A549 (cell line): ENCODE data around the gene IFITM2.

Experiments used
- CTCF ChIP-seq: fragments of >200 bp; sonication (Bioruptor Twin); formaldehyde crosslinking; IDR thresholded peaks from 3 replicates; pipeline ENCODE4 v1.5.1; 2016
- EP300 ChIP-seq, 2 experiments: fragments of >200 bp; sonication (Bioruptor Twin); formaldehyde crosslinking; IDR thresholded peaks; 2 replicates in 1 of 2; 3 replicates in 1 of 2; pipeline ENCODE4 v1.6.1; 2016 to 2017
- GATA3 ChIP-seq: IDR thresholded peaks from 2 replicates; pipeline ENCODE4 v1.6.1; 2012; ENCODE audit warnings: borderline replicate concordance
- MYC ChIP-seq: IDR thresholded peaks from 2 replicates; pipeline ENCODE4 v1.6.1; 2012; ENCODE audit warnings: mild to moderate bottlenecking, inconsistent platforms, low read length, improper control_type of control experiment, borderline replicate concordance
- POLR2A ChIP-seq: IDR thresholded peaks from 2 replicates; pipeline ENCODE4 v1.6.1; 2012; ENCODE audit warnings: mild to moderate bottlenecking, low read length
- RFX5 ChIP-seq: fragments of 450-650 bp; IDR thresholded peaks from 2 replicates; pipeline ENCODE4 v1.7.1; 2014; ENCODE audit warnings: antibody characterized with exemption, mild to moderate bottlenecking, moderate library complexity

- no peak for TF ChIP-seq POLR2A
- no peak for TF ChIP-seq MYC
- TF ChIP-seq CTCF: no peak
- TF ChIP-seq RFX5: no peak
- TF ChIP-seq EP300 (IDR thresholded peaks at IDR 0.05): no peak
- no peak for TF ChIP-seq GATA3
Observed at GRCh38 chr11:279966-280705, 27.5 kb upstream of the IFITM2 start.
